CD4-positive, alpha-beta T cell treated with Interleukin-21 for 1 hour (primary cell): ENCODE data around the gene TRIM45.
"Not testable (repeated sequence)": the region's sequence is repeated elsewhere in the genome, so short reads cannot be mapped to it uniquely, and the experiment has no call there.

Source experiments
- DNase-seq: peaks from one replicate; pipeline ENCODE4 v3.0.0-alpha.2; 2020

Gene TRIM45

DNA sequence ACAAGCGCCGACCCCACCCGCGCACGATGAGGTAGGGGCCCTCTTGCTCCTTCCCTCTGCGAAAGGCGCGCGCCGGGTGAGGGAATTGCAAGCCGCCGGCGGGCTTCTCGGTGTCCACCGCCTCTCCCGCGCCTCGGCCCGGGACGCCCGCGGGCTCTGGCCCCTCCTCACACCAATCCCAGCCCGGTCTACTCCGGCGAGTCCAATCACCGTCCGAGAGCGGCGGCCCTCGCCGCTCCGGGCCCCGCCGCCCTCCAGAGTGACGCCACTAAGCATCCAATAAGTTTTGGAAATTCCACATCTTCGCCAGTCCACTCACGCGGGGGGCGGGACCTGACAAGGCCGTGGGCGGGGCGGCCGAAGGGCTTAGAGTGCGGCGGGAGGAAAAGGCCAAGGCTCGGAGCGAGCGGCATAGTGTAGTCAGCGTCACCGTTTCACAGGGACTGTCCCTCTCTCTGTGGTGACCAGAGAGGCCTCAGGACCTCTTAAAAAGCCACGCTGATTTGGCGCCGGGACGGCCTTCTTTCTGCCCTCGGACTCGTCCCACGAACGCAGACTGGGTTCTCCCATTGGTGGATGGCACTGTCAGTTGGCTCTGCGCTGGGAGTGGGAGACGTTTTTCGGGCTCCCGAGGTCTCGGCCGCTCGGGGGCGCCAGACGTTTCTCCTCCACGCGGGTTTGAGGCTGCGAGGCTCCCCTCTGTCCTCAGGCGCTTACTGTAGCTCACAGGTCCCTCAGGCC is at the start of gene TRIM45:
TSS of gene TRIM45 (minus strand) at position 161 of the 741 bp plus-strand sequence. CDS start 548 bp downstream, outside the sequence.
- DNase-seq = peak; percentile 88

DNA sequence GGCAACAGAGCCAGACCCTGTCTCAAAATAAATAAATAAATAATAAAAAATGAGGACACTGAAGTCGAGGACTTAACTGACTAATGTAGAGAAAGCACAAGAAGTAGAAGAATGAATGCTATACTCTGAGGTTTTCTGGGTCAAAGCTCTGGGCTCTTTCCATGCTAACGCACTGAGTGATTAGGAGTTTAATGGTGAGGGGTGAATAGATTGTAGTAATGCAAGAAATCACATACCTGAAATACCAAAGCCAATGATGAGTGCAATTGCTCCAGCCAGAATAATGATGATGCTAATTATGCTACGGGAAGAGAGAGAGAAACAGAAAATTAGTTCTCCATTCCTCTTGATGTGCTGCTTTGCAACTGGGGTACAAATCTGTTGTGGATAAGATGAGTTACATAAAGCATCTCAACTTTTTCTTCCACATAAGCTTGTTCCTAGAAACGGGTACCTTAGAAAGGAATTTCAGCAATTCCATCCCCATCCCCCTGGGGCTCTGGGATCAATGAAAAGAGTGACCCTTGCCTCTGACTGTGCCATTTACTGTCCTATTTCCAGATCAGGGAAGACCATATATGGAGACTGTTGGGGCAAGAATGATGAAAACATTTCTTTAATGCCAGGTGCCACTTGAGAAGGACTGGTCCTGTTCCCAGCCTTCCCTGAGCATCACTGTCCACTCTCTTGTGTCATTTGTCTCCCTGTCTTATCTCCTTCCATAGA is 48.5 kb upstream of the TRIM45 start:
- no peak for DNase-seq

DNA sequence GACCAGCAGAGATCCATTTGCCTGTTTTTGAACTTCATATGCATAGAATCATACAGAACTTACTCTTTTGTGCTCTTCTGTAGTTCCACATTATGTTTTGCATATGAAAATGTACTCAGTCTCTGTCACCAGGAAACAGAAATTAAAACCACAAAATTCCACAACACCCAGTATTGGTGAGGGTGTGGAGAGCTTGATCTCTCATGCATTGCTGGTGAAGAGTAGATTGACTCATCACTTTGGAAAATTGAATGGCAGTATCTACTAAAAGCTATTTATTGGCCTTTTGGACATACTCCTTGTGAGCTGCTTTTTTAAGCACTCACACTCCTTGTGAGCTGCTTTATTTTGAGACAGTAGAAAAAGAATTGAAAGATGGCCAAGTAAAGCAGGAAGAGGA is 45.9 kb upstream of the TRIM45 start:
- no peak for DNase-seq

- DNase-seq = no peak
Measured at GRCh38 chr1:117166076-117166475, 44.5 kb upstream of the TRIM45 start.

GRCh38 chr1:117164209-117164608 is 42.7 kb upstream of the TRIM45 start:
- DNase-seq = no peak

DNA sequence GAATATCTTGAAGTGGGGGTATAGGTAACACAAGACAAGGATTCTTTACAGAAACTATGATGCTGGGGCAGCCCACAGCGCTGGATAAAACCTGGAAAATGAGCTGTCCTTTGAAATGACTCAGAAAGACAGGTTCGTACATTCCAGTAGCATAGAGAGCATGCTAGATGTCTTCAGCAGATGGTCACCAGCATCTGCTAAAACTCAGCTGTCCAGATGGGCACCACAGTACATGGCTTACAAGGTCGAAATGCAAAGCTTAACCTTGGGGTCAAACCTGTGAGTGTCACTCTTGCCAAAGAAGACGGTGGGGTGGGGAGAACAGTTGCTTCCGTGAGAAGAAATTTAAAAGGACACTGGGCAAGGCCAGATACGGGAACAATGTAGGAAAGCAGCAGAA is 41.3 kb upstream of the TRIM45 start:
- DNase-seq = no peak

DNA sequence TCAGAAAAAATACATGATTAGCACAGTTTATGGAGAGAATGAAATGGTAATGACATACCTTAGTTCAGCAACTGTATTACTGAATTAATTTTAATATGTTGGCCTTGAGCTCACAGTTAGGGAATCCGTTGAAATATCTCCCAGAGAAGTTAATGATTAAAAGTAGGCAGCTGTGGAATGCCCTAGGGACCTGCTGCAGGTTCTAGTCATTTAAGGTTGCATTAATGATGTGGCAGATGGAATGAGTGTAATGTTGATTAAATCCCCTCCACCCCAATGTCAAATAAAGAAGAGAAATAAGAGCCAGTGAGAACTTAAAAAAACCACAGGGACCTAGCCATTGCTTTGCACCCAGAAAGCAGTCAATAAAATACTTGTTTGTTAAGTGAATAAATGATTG is 40.3 kb upstream of the TRIM45 start:
- no peak for DNase-seq

DNA sequence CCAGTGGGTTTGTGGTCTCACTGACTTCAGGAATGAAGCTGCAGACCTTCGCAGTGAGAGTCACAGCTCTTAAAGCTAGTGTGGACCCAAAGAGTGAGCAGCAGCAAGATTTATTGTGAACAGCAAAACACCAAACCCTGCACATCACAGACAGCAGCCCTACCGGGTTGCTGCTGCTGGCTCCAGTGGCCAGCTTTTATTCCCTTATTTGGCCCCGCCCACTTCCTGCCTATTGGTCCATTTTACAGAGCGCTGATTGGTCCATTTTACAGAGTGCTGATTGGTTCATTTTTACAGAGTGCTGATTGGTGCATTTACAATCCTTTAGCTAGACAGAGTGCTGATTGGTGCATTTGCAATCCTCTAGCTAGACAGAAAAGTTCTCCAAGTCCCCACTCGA is 29.8 kb upstream of the TRIM45 start:
- DNase-seq = not testable (repeated sequence)

DNA sequence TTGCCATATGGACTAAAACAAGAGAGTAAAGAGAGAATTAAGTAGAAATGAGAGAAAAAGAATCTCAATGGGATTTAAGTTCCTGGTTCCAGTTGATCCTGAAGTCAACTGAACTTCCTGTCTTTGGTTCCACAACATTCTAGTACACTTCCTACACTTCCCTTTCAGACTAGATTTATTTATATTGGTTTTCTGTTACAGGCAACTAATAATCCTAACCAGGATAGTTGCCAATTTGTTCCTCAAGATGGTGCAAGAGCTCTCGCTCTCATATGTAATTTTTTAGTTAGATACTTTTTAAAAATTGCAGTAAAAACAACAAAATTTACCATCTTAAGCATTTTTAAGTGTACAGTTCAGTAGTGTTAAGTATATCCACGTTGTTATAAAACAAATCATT is 28.8 kb upstream of the TRIM45 start:
- DNase-seq = no peak

- no peak for DNase-seq
Measured at GRCh38 chr1:117147856-117148588, 26.5 kb upstream of the TRIM45 start.

DNA sequence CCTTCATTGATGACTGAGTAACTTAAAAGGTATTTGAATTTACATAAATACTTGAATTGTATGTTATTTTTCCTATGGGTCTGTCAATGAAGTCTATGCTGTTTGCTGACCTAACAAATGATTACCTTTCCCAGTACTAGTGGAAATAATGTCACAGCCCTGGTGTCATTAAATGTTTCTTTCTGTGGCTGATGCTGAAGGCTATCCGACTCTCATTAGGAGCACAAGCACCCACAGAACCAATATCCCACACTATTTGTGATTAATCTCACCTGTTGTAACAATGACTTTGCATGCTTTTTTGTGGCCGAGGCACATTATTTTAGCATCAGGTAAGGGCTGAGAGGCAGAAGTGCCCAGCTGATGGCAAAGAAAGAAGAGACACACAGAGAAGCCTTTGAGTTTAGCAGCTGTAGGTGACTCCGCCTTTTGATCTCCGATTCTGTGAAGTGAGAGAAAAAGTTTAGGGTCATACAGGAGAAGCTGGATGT is 25.8 kb upstream of the TRIM45 start:
- no peak for DNase-seq

DNA sequence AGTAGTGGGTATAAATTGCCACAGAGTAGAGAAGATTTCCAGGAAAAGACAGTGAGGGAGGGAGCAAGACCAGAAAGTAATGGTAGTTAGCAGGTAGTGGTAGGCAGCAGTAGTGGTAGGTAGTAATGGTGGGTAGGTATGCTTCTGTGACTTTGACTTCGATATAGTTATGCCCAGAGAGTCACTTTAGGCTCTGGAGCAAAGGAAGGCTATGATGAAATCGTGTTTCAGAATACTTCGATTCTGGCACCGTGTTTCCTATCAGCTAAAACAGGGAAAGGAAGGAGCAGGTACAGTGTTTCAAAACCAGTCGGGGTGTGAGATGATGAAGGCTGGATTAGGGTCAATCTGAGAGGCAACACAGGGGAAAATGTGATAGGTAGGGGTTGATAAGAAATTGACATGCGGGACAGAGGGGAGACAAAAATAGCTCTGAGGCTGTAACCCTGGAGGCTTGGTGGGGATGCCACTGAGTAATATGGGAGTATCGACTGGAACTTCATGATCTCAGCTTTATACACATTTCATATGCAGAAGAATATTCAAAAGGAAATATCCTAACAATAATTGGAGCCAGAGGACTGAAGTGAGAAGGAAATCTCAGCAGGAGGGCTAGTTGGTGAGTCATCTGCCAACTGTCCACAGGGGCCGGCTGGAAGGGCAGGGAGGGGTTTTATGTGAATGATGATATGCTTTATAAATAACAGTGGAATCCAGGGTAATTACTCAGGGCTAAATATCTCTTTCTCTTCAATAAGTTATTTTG is 25.2 kb upstream of the TRIM45 start:
- DNase-seq = no peak

DNA sequence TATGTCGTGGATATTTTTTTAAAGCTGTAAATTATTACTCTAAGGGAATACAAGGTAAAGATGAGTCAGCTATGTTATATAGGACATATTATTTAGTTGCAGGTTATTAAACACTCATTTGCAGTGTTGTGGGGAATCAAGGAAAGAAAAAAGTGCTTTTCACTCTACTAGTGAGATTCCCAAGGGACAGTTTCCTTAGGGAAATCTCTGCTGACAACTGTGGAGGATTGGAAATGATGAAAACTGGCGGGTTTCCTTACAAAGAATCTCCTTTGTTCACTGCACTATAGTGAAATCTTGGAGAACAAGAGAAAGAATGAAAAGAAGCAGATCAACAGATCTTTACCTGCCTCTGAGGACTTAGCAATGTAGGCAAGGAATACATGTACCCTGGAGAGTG is 24.5 kb upstream of the TRIM45 start:
- no peak for DNase-seq

GRCh38 chr1:117143871-117144270 is 22.3 kb upstream of the TRIM45 start:
- DNase-seq = no peak

- DNase-seq = no peak
Measured at GRCh38 chr1:117143172-117143571, 21.6 kb upstream of the TRIM45 start.

DNA sequence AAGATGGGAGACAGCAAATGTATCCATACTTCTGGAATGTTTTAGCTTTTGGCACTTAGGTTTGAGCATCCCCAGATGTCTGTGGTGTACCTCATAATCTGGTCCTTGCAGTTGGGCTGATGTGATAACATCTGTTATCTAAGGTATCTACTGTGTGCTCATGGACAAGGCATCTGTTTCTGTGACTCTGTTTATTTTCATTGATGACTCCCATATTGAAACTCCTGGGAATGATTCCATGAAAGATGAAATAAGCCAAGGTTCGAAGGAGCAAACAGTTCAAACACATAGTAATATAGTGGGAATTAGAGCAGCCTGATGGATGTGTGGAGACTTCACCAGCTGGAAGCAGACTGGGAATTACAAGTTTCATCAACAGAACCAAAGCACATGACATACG is 20.7 kb upstream of the TRIM45 start:
- DNase-seq = no peak

DNA sequence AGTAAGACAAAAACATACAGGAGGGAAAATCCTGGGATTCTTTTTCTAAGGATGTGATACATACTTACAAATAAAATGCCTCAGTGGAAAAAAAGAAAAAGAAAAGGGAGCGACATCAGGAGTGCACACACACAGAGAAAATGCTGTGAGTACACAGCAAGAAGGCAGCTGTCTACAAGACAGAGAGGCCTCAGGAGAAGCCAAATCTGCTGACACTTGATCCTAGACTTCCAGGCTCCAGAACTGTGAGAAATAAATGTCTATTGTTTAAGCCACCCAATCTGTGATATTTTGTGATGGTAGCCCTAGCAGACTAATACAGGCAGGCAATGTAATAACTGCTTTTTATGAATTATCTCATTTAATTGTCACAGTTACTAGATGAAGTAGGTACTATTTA is 17.0 kb upstream of the TRIM45 start:
- no peak for DNase-seq

DNA sequence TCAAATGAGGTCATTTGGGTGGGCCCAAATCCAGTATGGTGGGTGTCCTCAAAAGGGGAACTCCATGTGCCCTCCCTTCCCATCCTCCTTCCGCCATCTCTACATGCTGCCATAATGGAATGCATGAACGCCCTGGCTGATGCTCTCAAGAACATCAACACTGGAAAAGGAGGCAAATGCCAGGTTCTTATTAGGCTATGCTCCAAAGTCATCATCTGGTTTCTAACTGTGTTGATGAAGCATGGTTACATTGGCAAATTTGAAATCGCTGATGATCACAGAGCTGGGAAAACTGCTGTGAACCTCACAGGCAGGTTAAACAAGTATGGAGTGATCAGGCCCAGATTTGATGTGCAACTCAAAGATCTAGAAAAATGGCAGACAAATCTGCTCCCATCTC is 16.6 kb upstream of the TRIM45 start:
- DNase-seq = no peak

GRCh38 chr1:117137281-117137855 is 15.8 kb upstream of the TRIM45 start:
- no peak for DNase-seq

DNA sequence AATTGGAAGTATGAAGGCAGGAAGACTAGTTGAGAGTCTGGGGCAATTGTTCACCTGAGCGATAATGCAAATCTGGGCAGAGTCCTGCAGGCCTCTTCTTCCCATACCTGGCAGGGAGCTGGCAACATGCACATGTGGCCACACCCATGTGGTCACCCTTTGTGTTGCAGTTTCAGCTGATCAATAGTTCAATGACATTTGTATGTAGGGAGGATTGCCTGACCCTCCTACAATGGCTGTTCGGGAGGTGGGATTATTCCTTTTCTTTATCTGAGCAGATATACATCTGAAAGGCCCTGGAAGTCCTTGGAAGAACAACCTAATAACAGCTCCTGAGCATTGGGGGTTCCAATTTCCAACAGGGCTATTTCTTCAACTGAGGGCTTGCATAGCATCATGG is 15.2 kb upstream of the TRIM45 start:
- DNase-seq = no peak

- no peak for DNase-seq
Measured at GRCh38 chr1:117135329-117135728, 13.8 kb upstream of the TRIM45 start.

GRCh38 chr1:117130526-117130925 is 9.0 kb upstream of the TRIM45 start:
- no peak for DNase-seq
